HG02884 (cell line): ENCODE data around the gene TIGD1.

Source experiments
- ATAC-seq: cut with Tn5 transposase; IDR thresholded peaks from one replicate; pipeline ENCODE4 v1.9.1; 2021; ENCODE audit warnings: mild to moderate bottlenecking, moderate library complexity; ENCODE audit not compliant: unreplicated experiment

The TIGD1 gene

DNA sequence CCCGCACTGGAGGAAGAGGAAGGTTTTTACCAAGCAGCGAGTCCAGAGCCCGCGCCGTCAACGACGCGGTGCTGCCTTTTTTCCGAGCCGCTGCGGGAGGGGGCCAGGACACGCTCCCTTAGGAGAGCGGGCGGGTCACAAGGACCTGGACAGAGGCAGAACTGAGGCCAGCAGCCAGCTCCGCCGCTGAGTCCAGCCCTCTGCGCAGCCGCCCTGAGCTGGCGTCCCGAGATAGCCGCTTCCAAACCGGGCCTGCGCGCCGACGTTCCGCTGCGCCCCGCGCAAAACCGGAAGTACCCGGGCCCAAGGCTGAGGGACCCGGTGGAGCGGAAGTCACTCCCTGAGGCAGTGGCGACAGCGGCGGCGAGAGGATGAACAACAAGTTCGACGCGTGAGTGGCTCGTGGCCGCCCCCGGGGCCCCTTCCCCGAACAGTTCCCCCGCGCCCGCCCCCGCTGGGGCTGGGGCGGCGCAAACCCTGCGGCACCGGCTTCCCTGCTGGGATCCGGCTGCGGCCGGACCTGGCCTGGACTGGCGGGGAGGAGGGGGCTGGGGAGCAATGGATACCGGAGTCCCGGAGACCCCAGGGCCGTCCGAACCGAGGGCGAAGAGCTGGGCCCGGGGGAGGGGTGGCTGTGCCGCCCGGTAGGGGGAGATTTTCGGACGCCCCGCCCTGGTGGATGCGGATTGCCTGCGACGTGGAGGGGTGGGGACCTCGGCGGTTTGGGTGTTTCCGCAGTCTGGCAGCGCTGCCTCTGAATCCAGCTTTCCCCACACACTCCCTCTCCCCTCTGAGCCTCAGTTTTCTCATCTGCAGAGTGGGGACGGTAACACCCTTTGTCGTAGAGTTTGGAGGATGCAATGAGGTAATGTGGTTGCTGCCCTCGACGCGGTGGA lies at the start of gene TIGD1, which contains the start of gene EIF4E2:
TIGD1 (minus strand) TSS at position 204 of the 896 bp plus-strand sequence. CDS start 675 bp downstream, outside the sequence.
EIF4E2 (plus strand) TSS at position 336 of the 896 bp plus-strand sequence; CDS start at position 372, 36 bp downstream.
- ATAC-seq, result peak; percentile 87

DNA sequence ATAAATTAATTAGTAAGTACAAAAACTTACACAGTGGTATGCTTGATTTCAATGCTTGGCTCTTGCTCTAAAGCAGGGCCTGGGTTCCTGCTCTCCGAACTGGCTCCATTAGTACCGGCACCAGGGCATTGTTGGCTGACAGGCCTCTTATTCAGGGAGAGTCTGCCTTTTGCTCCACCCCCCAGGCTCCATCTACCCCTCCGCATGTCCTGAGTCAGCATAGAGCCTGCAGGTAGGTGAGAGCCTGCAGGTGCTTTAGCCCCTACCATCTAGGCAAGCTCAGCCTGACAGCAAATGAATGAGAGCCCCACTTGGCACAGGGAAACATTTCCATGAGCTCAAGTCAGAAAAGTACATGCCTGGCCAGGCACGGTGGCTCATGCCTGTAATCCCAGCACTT lies 47.9 kb upstream of the TIGD1 start:
- no peak for ATAC-seq

DNA sequence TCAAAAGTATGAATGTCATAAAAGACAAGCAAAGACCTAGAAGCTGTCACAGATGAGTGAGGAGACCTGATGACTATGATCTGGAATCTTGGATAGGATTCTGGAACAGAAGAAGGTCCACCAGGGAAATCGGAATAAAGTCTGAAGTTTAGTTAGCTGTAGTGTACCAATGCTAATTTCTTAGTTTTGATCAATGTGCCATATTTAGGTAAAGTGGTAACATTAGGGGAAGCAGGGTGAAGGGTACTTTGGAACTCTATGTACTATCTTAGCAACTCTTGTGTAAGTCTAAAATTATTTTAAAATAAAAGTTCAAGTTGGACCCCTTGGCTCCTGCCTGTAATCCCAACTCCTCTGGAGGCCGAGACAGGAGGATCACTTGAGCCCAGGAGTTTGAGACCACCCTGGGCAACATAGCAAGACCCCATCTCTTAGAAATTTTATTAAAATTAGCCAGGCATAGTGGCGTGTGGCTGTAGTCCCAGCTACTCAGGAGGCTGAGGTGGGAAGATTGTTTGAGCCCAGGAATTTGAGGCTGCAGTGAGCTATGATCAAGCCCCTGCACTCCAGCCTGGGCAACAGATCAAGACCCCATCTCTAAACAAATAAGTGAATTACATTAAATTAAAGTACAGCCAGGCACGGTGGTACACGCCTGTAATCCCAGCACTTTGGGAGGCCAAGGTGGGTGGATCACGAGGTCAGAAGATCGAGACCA lies 47.2 kb upstream of the TIGD1 start:
- no peak for ATAC-seq

DNA sequence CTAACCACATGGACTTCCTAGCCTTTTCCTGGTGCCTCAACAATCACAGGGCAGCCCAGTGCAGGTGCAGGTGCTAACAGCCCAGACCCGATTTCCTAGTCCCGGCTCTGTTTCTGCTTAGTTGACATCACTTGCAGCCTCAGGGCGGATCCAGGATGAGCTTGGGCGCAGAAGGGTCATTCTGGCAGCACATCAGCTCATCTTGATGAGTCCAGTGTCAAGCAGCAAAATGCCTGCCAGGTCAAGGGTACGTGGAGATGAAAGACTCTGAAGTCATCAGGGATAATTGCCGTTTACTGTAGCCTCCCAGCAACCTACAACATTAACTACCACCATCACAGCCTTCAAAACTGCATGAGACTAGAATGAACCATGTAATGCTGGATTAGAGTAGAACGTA lies 43.6 kb upstream of the TIGD1 start:
- ATAC-seq, result no peak

DNA sequence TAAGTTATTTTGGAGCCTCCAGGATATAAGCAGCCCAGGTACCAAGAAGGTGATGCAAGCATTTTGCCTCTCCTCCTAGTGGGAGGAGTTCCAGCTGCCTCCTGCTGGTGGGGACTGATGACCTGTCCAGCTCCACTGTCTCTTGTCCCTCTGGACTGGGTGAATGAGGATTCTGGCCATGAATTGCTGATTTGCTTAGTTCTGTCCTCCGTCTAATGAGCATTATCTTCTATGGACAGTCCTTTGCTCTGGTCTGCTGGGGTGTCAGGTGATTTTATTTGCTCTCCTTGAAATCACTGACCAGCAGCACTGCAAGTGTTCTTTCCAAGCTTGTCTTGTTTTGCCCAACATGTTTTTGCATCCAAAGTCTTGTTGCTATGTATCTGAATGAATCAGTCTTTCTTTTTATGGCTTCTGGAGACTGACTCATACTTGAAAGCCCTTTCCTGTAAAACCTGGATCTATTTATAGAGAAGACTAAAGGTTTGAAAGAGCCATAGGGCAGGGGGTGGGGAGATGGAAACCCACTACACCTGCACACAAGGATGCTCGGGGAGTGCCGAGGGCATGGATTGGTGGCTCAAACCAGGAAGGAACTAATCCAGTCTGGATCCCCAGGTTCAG lies 42.5 kb upstream of the TIGD1 start:
- no peak for ATAC-seq

DNA sequence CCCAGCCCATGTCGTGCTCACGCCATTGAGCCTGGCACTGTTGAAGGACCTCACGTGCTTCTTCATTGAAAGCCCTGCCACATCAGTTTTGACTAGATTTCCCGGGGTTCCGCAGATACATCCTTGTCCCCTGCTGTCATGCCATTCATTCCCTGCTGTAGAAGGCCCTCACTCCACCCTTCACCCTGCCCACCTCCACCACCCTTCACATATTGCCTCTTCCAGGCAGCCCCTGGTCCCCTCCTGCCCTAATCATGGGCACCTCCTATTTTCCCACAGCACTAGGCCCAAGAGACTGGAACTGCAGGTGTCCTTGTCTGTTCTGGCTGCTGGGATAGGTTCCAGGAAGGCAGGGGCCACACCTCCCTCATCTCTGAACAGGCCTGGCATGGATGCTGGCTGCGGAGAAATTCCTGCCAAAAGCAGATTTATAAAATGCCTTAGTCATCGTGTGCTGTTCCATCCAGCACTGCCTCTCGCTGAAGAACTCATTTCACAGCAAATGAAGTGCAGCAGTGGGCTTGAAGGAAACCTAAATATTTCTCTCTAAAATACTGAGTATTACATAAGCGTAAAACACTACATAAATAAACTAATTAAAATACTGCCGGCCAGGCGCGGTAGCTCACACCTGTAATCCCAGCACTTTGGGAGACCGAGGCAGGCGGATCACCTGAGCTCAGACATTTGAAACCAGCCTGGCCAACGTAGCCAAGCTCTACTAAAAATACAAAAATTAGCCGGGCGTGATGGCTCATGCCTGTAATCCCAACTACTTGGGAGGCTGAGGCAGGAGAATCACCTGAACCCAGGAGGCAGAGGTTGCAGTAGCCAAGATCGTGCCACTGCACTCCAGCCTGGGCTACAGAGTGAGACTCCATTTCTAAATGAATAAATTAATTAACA lies 38.6 kb upstream of the TIGD1 start:
- ATAC-seq, result no peak

DNA sequence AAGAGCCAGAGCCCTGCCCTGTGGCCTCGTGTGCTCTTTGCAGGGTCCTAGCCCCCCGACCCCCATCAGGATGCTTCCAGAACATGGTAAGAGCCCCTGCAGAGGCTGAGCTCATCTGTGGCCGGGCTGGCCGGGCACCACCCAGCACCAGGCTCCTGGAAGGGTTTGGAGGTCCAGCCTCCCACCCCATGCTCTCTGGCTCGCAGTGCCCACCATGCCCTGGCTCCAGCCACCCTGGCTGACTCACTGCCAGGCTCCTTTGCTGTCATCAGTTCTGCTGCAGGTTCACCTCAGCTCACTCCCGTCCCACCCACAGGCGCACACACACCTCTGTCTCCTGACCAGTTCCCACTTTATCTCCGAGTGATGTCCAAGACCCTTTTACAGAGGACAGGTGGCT lies 37.7 kb upstream of the TIGD1 start:
- ATAC-seq, result no peak

DNA sequence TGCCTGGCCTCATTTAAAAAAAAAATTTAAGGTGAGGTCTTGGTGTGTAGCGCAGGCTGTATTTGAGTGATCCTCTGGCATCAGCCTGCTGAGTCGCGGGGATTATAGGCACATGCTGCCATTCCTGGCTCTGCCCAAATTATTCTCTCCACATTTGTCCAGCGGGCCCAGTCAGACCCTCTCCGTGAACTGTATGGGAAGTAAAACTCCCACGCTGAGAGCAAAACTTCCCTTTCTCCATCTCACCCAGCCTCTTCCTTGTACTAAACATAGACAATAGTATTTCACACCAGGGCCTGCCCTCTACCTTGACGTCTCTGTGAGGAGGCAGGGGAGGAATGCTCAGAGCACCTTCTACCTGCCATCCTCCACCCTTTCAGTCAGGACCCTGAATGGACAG lies 37.2 kb upstream of the TIGD1 start:
- ATAC-seq, result no peak

DNA sequence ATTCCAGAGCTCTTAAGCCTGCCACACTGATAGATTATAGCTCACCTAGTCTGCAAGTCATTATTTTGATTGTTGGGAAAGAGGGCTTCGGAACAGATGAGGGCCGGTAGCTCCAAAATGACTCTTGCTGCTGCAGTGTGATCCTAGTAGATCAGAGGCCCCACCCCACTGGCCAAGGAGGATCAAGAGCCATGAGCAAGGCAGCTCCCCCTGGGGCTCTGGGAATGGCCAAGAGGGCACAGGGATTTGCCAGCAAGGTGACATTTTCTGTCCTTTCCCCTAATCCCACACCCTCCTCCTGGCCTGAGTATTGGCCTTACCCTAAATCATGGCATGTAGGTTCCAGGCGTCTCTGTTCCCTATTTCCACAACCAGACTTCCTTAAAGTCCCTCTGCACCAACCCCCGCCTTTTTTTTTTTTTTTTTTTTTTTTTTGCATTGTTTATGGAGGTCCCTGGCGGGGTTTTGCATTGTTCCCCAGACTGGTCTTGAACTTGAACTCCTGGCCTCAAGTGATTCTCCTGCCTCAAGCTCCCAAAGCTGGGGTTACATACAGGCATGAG lies 36.7 kb upstream of the TIGD1 start:
- no peak for ATAC-seq

DNA sequence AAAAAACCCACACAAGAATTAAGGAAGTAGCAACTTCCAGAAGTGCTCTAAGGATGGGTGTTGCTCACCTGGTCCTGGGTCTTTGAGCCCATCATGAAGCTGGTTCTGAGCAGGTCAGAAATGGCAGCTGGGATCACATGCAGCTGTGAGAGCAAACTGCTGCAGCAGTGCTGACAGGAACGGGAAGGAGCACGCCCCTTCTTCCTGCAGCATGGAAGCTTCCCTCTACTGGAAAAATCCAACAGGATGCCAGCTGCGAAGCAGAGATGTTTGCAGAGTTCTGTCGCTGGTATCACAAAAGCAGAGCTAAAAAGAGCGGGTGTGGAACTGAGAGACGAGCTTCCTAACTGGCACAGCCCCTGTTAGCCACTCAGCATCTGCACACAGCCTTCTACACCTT lies 33.9 kb upstream of the TIGD1 start:
- no peak for ATAC-seq

DNA sequence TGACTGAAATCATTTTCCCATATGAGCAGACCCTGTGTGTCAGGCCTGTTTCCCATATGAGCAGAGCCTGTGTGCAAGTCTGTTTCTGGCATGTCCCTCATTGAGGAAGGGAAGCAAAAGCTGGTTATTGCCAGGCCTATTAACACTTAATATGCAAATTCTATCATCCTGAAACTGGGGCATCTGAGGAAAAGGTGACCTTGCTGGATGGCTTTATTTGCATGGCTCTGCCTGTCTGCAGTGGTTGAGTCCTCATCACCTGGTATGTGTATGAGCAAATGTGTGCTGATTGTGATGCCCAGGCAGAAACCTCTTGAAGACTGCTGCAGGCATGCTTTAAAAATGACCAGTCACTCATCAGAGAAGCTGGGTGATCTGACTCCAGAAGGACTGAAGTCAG lies 31.4 kb upstream of the TIGD1 start:
- ATAC-seq, result no peak

DNA sequence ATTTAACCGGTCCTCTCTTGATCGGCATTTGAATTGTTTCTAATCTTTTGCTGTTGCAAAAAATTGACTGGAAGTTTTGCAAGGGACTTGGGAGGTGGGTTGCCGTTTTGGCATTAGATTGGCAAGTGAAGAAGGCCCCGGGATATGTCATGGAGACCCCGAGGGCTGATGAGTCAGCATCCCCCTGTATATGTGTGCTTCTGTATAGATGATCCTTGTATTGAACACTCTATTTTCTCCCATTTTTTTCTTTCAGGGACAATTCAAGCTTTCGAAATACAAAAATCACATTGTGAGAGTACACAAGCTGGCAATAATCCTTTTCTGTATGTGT lies 30.3 kb upstream of the TIGD1 start:
- ATAC-seq, result no peak

DNA sequence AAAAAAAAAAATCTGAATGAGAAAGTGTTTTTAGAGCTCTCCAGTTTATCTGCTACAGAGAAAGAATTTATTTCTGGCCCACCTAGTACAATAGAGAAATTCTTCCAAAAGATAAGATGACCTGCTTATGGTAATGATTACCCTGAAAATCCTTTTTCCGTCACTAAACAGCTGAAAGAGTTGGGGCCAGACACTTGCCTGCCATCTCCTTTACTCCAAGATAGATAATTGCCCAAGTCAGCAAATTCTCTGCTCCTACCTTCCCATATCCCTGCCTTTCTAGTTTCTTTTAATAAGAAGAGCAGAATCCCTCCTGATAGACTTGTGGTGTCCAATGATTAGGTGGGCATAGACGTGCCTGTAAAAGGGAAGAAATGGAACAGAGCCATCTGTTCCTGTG lies 28.3 kb upstream of the TIGD1 start:
- ATAC-seq, result no peak

DNA sequence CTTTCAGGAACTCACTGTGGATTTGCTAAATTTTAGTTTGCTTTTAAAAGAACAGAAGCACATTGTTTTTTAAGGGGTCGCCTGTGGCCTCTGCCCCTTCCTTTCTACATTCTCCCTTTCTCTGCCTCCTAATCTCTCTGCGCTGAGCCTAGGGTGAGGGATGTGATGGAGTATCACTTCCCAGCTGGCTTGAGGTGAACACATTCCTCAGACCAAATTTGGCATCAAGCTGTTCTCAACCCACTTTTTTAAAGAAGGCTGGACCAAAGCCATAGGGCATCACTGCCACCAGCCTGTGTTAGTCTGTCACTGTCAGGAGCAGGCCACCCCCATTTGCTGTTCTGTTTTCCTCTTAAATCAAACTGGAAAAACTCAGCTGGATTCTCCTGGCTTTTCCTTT lies 27.5 kb upstream of the TIGD1 start:
- no peak for ATAC-seq

DNA sequence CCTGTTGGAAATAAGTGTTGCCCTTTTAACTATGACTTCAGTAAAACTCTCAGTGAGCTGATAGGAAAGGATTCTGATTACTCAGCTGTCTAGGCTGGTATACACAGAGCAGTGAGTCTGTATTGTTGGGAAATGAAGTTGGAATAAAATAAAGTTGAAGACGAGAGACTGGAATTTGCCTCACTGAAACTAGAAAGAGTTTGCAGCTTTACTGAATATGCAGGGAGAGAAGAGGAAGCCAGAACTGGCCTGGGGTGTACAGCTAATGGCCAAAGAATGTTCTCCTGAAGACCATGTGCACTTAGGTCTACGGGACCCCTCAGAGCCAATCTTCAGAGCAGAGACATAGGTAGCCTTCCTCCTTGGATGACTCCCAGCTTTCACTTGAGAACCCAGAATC lies 26.6 kb upstream of the TIGD1 start:
- ATAC-seq, result no peak

DNA sequence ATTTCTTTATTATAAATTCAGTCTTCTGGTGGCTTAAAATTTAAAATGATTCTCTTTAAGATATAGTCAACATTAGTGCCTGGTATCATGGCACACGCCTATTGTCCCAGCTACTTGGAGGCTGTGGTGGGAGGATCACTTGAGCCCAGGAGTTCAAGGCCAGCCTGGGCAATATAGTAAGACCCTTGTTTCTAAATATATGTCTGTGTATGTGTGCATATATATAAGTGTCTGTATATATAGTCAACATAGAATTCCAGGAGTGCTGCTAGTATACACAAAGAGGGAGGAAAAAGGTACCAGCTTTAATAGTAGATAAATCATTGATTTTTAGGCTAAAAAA lies 25.0 kb upstream of the TIGD1 start:
- ATAC-seq, result no peak

DNA sequence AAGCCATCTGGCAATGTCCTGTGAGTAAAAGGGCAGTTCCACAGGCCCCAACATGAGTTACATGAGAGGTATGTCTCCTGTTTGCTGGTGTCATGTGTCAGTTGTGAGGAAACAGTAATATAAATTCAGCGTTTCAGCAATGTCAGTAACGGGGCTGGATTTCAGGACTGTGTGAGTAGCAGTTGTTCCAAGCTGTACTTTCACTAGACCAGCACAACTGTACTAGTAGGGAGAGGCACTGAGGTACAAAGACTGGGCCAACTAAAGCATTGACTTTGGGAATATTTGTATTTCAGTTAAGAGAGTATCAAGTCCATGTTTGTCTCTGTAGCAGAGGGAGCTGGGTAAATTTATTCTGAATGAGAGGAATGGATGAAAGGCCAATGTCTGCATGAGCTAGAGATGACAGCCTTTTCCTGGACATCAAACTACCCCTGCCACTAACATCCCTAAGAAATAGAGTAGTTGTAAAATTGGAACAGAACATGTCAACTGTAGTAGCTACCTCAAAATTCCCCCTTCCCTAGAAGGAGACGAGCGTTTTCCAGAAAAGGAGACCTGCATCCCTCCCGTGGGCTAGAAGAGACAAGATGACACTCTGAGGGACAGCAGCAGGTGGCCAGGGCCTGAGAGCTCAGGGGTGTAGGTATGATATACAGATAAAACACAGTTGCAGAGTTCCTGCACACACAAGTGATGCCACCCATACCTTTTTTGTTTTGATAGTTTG lies 24.5 kb upstream of the TIGD1 start:
- ATAC-seq, result no peak

DNA sequence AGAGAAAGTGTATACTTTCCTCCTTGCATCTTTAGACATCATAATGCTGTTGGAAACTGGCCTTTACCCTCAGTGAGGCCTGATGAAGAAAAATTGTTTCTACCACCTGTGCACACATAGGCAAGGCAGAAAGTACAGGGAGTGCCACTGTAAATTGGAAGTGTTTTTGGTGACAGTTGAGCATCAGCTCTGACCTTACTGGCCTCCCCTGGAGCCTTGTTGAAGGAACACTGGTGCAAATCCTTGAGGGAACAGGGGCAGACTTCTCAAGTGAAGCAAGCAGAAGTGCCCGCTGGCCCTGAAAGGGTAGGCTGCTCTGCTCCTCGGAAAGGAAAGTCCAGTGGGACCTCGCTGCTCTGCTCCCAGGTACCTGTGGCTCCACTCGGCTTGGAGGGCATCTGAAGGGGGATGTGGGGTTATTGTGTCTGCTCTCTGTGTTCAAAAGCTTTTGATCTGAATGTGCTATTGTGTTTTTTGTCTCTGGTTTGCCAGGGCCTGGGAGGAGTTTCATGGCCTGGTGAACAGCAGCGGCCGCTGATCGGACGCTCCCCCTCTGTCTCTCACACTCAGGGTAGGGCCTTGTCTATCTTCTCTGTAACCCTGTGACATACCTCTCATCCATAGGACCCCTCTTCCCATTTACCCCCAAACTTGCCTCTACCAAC lies 23.5 kb upstream of the TIGD1 start:
- no peak for ATAC-seq

DNA sequence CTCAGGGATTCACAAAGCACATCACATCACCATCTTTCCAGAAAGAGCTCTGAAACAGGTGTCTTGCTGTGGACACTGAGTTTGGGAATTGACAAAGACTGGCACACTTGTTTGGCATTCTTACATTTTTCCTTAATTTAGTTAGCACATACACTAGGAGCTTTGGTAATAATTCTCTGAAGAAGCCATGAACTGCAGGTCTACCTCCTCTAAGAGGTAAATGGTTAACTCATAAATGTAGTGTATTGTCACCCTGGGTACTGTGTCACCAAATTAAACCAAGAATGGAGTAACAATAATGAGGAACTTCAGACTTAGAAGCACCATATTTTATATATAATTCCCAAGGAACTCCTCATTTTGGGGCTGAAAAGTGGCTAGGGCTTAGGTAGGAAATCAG lies 22.7 kb upstream of the TIGD1 start:
- no peak for ATAC-seq
